Heart right ventricle (tissue), 16 donors: ENCODE data around the gene HFE. TPM values are rescaled to one million over a fixed set of nuclear protein-coding genes. Genes with fewer than 3 reads are reported as not detected.

Experiments used
- ATAC-seq, 8 donors: fragments of 200-7000 bp; cut with Tn5 transposase; one replicate each; pipeline ENCODE4 v1.9.1; 2020; ENCODE audit warnings: mild to moderate bottlenecking in 8 of 8, moderate library complexity in 8 of 8, moderate number of reproducible peaks in 1 of 8
- DNase-seq, 2 donors: peaks; one replicate each; pipeline ENCODE4 v3.0.0-alpha.2; 2020
- H3K27ac ChIP-seq, 10 donors: fragments of 200-600 bp; sonication (generic) in 2 of 10; one replicate each; pipeline versions ENCODE4 v1.5.0 to v1.8.0; 2020 to 2022; ENCODE audit warnings: mild to moderate bottlenecking in 3 of 10
- H3K27me3 ChIP-seq, 7 donors: fragments of 200-600 bp; one replicate each; pipeline ENCODE4 v1.8.0; 2021 to 2022; ENCODE audit warnings: mild to moderate bottlenecking in 2 of 7
- H3K36me3 ChIP-seq, 9 donors: fragments of 200-600 bp; sonication (generic) in 1 of 9; one replicate each; pipeline versions ENCODE4 v1.5.0 to v1.8.0; 2020 to 2022; ENCODE audit warnings: mild to moderate bottlenecking in 2 of 9
- H3K4me1 ChIP-seq, 9 donors: fragments of 200-600 bp; sonication (generic) in 1 of 9; one replicate each; pipeline versions ENCODE4 v1.5.0 to v1.8.0; 2020 to 2022; ENCODE audit warnings: mild to moderate bottlenecking in 4 of 9
- H3K4me3 ChIP-seq, 10 donors: fragments of 200-600 bp; sonication (generic) in 2 of 10; one replicate each; pipeline versions ENCODE4 v1.5.0 to v1.8.0; 2020 to 2022; ENCODE audit warnings: mild to moderate bottlenecking in 7 of 10, moderate library complexity in 2 of 10
- H3K9me3 ChIP-seq, 11 donors: fragments of 200-600 bp in 10 of 11; sonication (generic) in 2 of 11; one replicate each; pipeline versions ENCODE4 v1.5.0 to v1.8.0; 2013 to 2022; ENCODE audit warnings: mild to moderate bottlenecking in 2 of 11, control low read depth in 1 of 11, moderate library complexity in 1 of 11
- WGBS, 2 donors: extraction: QIAGEN DNeasy Blood & Tissue Kit; methylation state at CpG; one replicate each; pipeline ENCODE4 v1.1.7; 2013; ENCODE audit warnings: inconsistent platforms in 1 of 2; 5-methylcytosine and 5-hydroxymethylcytosine counted together
- intact Hi-C, 10 donors: fragments of 100-400 bp; cut with DNase I; formaldehyde crosslinking; loops; one replicate each; pipeline versions ENCODE4 v1.11.1 to v1.14.2; 2022
- polyA plus RNA-seq, 2 donors: library from polyadenylated mRNA; stranded (reverse); fragments of 200-250 nt; gene quantifications; one replicate each; pipeline ENCODE4 v1.2.3, GENCODE V29; 2013
- total RNA-seq, 10 donors: library from RNA; stranded (reverse); fragmentation: NEBNext Ultra II Directional in 3 of 10; extraction: Animal tissue kit (Norgen Biotek cat#: 25700) in 3 of 10; gene quantifications; one replicate each; pipeline versions ENCODE4 v1.2.1 to v1.2.4, GENCODE V29; 2021 to 2023
- TF ChIP-seq, protein P1 (sequence below), 9 donors: fragments of 200-600 bp; sonication (generic) in 2 of 9; IDR thresholded peaks; one replicate each; pipeline versions ENCODE4 v1.5.0 to v1.8.0; 2021 to 2022; ENCODE audit warnings: antibody characterized with exemption in 9 of 9, mild to moderate bottlenecking in 5 of 9, moderate library complexity in 1 of 9
- donor health status: Arrhythmogenic right ventricular cardiomyopathy.
- donor health status: ischemic (EF 13 %, LVEDD 7.1; RV severe dilation, severe dysfunction).
- donor health status: healthy with polysubstance abuse.
- donor health status: DM: no; HTN: yes; CAD: no.
- donor health status: DM: no; HTN: no; CAD: no.
- donor health status: ischemic (EF 25% LVEDD 6.9; RV normal size, moderate dysfunction).
- donor health status: ischemic (EF 25% LVEDD 5.7; RV mildly dilated, moderate dysfunction).
- donor health status: healthy.
- donor health status: DM: yes; HTN: yes; CAD: no.
- donor health status: Ischemic cardiomyopathy.
- donor health status: ischemic (EF 35%, LVEDD 5.7; RV mildly dilated, moderate dysfunction).
- donor health status: nonischemic (EF 11% LVEDD 7.7; RV severe dilation, severe dysfunction).
- donor health status: DM: yes; HTN: yes; CAD: no.
- donor health status: PGD.
- donor health status: ischemic (EF 29% LVEDD 5.4; RV normal size, mild dysfunction).
- donor health status: nonischemic (EF 23%, LVEDD 6.1; RV moderate dilation, normal function).

Gene HFE
- total and polyA plus RNA-seq, 12 donors = 1.4 to 7.7 (median 3.9) TPM

GRCh38 chr6:26105842-26106241 lies 18.6 kb downstream of the HFE start:
- Histone ChIP-seq H3K27me3 (no peaks in the 10 kb centered on the region), H3K27ac (no peak overlapping the region), H3K36me3 (no peaks in the 10 kb centered on the region), H3K4me1 (peaks cover 0 to 20% (median 10%) of the 10 kb centered on the region in 9 donors), H3K4me3 (no peak overlapping the region), H3K9me3 (no peaks in the 10 kb centered on the region)
- intact Hi-C loops = loop anchor here in 2 of 10 donors (2.0 to 10.0 kb wide), 2 partner anchors 17 to 49 kb away; a partner anchor contains a TSS
- DNase-seq = no peak
- TF ChIP-seq, protein P1, sequence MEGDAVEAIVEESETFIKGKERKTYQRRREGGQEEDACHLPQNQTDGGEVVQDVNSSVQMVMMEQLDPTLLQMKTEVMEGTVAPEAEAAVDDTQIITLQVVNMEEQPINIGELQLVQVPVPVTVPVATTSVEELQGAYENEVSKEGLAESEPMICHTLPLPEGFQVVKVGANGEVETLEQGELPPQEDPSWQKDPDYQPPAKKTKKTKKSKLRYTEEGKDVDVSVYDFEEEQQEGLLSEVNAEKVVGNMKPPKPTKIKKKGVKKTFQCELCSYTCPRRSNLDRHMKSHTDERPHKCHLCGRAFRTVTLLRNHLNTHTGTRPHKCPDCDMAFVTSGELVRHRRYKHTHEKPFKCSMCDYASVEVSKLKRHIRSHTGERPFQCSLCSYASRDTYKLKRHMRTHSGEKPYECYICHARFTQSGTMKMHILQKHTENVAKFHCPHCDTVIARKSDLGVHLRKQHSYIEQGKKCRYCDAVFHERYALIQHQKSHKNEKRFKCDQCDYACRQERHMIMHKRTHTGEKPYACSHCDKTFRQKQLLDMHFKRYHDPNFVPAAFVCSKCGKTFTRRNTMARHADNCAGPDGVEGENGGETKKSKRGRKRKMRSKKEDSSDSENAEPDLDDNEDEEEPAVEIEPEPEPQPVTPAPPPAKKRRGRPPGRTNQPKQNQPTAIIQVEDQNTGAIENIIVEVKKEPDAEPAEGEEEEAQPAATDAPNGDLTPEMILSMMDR (IDR thresholded peaks at IDR 0.05) = no peak
- no peak for ATAC-seq
- WGBS, 2 donors = 93 to 94% methylated on average over 4 of the region's 4 CpGs

DNA sequence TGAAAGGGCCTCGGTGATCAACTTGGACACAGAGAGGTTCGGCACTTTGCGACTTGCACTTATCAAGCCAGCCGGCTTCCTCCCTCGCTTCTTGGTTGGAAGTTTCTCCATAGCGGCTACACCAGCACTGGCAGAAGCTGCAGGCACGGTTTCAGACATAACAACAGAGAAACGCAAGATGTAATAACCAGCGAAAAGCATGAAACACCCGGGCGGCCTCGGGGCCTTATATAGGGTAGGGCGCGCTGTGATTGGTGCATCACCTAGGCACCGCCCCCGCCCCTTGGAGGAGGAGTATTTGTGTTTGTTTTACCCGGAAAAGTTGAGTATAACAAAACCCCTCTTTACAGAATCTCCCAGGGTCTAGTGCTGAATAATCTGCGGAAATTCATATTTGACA lies 20.7 kb downstream of the HFE start:
- WGBS, 2 donors = 97% methylated on average over 18 of the region's 18 CpGs
- Histone ChIP-seq H3K9me3 (no peaks in the 10 kb centered on the region), H3K4me3 (no peak overlapping the region), H3K4me1 (peaks cover 0 to 17% (median 9%) of the 10 kb centered on the region in 9 donors), H3K27ac (no peak overlapping the region), H3K36me3 (no peaks in the 10 kb centered on the region), H3K27me3 (no peaks in the 10 kb centered on the region)
- DNase-seq = no peak
- no peak for ATAC-seq
- TF ChIP-seq, protein P1 (IDR thresholded peaks at IDR 0.05) = no peak
- intact Hi-C loops = loop anchor here in 1 of 10 donors (10.0 kb wide), 1 partner anchor 47 kb away; a partner anchor contains a TSS

DNA sequence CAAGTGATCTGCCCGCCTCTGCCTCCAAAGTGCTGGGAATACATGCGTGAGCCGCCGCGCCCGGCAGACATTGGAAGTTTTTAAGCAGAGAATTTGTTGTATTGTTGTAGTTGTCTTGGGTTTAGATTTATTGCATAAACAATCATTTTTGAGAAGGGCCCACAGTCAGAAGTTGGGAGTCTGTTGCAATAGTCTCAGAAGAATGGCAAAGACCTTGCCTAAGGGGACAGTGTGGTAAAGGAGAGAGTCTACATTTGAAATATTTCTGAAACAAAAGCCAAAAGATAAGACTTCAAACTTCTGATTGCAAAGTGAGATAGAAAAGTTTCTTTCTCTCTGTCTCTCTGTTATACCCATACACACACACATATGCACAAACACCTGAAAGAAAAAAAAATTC lies 22.5 kb downstream of the HFE start:
- H3K27ac ChIP-seq = no peak overlapping the region
- no peaks in the 10 kb centered on the region for H3K9me3 ChIP-seq
- peaks cover 0 to 1% (median 0%) of the 10 kb centered on the region in 9 donors for H3K4me1 ChIP-seq
- WGBS, 2 donors = 97 to 98% methylated on average over 6 of the region's 6 CpGs
- intact Hi-C loops = loop anchor here in 1 of 10 donors (10.0 kb wide), 1 partner anchor 45 kb away; a partner anchor contains a TSS
- H3K27me3 ChIP-seq = no peaks in the 10 kb centered on the region
- TF ChIP-seq, protein P1 (IDR thresholded peaks at IDR 0.05) = no peak
- H3K4me3 ChIP-seq = no peak overlapping the region
- DNase-seq (no peak), ATAC-seq (no peak)
- H3K36me3 ChIP-seq = no peaks in the 10 kb centered on the region

DNA sequence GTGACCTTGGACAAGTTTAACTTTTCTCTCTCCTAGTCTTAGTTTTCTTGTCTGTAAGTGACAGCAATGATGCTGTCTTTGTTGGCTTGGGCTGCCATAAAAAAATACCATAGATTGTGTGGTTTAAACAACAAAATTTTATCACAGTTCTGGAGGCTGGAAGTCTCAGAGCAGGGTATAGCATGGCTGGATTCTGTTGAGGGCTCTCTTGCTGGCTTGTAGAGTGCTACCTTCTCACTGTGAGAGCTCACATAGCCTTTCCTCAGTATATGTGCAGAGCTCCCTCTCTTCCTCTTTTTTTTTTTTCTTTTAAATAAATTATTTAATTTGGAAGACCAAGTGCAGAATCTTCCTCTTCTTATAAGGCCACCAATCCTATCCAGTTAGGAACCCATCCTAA lies 26.3 kb downstream of the HFE start:
- intact Hi-C loops = no loop called here
- no peaks in the 10 kb centered on the region for H3K4me1 ChIP-seq
- DNase-seq = no peak
- H3K9me3 ChIP-seq = no peaks in the 10 kb centered on the region
- H3K36me3 ChIP-seq = no peaks in the 10 kb centered on the region
- no peak overlapping the region for H3K4me3 ChIP-seq
- H3K27ac ChIP-seq = no peak overlapping the region
- TF ChIP-seq, protein P1 (IDR thresholded peaks at IDR 0.05) = no peak
- no peak for ATAC-seq
- no peaks in the 10 kb centered on the region for H3K27me3 ChIP-seq
